ENCODE measurements around the gene RBBP8.
"Not testable (repeated sequence)": the region's sequence is repeated elsewhere in the genome, so short reads cannot be mapped to it uniquely, and the experiment has no call there.

The RBBP8 gene

GRCh38 chr18:22943847-22944246 is 10.7 kb downstream of the RBBP8 start:
- DNase-seq (ENCODE audit: low spot score) (no peak), FAIRE-seq (no peak)

GRCh38 chr18:22946217-22946616 is 13.1 kb downstream of the RBBP8 start:
- FAIRE-seq (no peak), DNase-seq (ENCODE audit: low spot score) (no peak)

- DNase-seq (ENCODE audit: low spot score) (no peak), FAIRE-seq (no peak)
Observed at GRCh38 chr18:22946846-22947245, 13.7 kb downstream of the RBBP8 start.

- FAIRE-seq: no peak
- DNase-seq (ENCODE audit: low spot score): no peak
Observed at GRCh38 chr18:22951823-22952222, 18.7 kb downstream of the RBBP8 start.

- FAIRE-seq (no peak), DNase-seq (ENCODE audit: low spot score) (no peak)
Observed at GRCh38 chr18:22952525-22952924, 19.4 kb downstream of the RBBP8 start.

GRCh38 chr18:22953982-22954381 is 20.9 kb downstream of the RBBP8 start:
- not testable (repeated sequence) for DNase-seq (ENCODE audit: low spot score); FAIRE-seq

- DNase-seq (ENCODE audit: low spot score): no peak
- no peak for FAIRE-seq
Observed at GRCh38 chr18:22956226-22956625, 23.1 kb downstream of the RBBP8 start.

GRCh38 chr18:22961156-22961555 is 28.0 kb downstream of the RBBP8 start:
- FAIRE-seq (no peak), DNase-seq (ENCODE audit: low spot score) (no peak)

GRCh38 chr18:22962004-22962403 is 28.9 kb downstream of the RBBP8 start:
- no peak for DNase-seq (ENCODE audit: low spot score)
- FAIRE-seq: no peak

GRCh38 chr18:22964116-22964515 is 31.0 kb downstream of the RBBP8 start:
- FAIRE-seq (no peak), DNase-seq (ENCODE audit: low spot score) (no peak)

GRCh38 chr18:22964722-22965121 is 31.6 kb downstream of the RBBP8 start:
- no peak for DNase-seq (ENCODE audit: low spot score)
- no peak for FAIRE-seq

GRCh38 chr18:22971038-22971437 is 37.9 kb downstream of the RBBP8 start:
- FAIRE-seq: no peak
- no peak for DNase-seq (ENCODE audit: low spot score)

GRCh38 chr18:22974001-22974400 is 40.9 kb downstream of the RBBP8 start:
- DNase-seq (ENCODE audit: low spot score) (no peak), FAIRE-seq (no peak)

- DNase-seq (ENCODE audit: low spot score): no peak
- no peak for FAIRE-seq
Observed at GRCh38 chr18:22974707-22975106, 41.6 kb downstream of the RBBP8 start.

GRCh38 chr18:22975508-22975907 is 42.4 kb downstream of the RBBP8 start:
- FAIRE-seq (no peak), DNase-seq (ENCODE audit: low spot score) (no peak)

GRCh38 chr18:22977847-22978701 is 44.9 kb downstream of the RBBP8 start:
- FAIRE-seq (peak; percentile 96), DNase-seq (ENCODE audit: low spot score) (peak; percentile 78)

GRCh38 chr18:22980394-22980793 is 47.3 kb downstream of the RBBP8 start:
- FAIRE-seq (no peak), DNase-seq (ENCODE audit: low spot score) (no peak)

- FAIRE-seq: no peak
- DNase-seq (ENCODE audit: low spot score): no peak
Observed at GRCh38 chr18:22981274-22982133, 48.4 kb downstream of the RBBP8 start.

GRCh38 chr18:22983175-22983574 is 50.0 kb downstream of the RBBP8 start:
- peak; percentile 36 for DNase-seq (ENCODE audit: low spot score)
- FAIRE-seq: peak; percentile 84

- FAIRE-seq (no peak), DNase-seq (ENCODE audit: low spot score) (peak; percentile 7)
Observed at GRCh38 chr18:22985250-22985649, 52.1 kb downstream of the RBBP8 start.

- no peak for DNase-seq (ENCODE audit: low spot score)
- FAIRE-seq: no peak
Observed at GRCh38 chr18:22987547-22988189, 54.5 kb downstream of the RBBP8 start.

- DNase-seq (ENCODE audit: low spot score) (no peak), FAIRE-seq (no peak)
Observed at GRCh38 chr18:22988208-22988607, 55.1 kb downstream of the RBBP8 start.
